Tibial nerve (tissue), 3 donors: ENCODE results near the gene PRIM2.
"Not testable (repeated sequence)": the region's sequence is repeated elsewhere in the genome, so short reads cannot be mapped to it uniquely, and the experiment has no call there.

Experiments used
- POLR2A ChIP-seq, 2 donors: fragments of 450-650 bp; IDR thresholded peaks; one replicate each; pipeline ENCODE4 v1.6.1; 2017; ENCODE audit warnings: antibody characterized with exemption in 2 of 2, mild to moderate bottlenecking in 2 of 2, moderate library complexity in 2 of 2
- TF ChIP-seq, protein P1 (sequence below), 5 experiments: fragments of 200-600 bp in 3 of 5; fragments of 450-650 bp in 2 of 5; sonication (generic) in 3 of 5; IDR thresholded peaks; one replicate each; pipeline ENCODE4 v1.5.1; 2016 to 2019; ENCODE audit warnings: antibody characterized with exemption in 5 of 5, mild to moderate bottlenecking in 3 of 5, moderate library complexity in 2 of 5

DNA sequence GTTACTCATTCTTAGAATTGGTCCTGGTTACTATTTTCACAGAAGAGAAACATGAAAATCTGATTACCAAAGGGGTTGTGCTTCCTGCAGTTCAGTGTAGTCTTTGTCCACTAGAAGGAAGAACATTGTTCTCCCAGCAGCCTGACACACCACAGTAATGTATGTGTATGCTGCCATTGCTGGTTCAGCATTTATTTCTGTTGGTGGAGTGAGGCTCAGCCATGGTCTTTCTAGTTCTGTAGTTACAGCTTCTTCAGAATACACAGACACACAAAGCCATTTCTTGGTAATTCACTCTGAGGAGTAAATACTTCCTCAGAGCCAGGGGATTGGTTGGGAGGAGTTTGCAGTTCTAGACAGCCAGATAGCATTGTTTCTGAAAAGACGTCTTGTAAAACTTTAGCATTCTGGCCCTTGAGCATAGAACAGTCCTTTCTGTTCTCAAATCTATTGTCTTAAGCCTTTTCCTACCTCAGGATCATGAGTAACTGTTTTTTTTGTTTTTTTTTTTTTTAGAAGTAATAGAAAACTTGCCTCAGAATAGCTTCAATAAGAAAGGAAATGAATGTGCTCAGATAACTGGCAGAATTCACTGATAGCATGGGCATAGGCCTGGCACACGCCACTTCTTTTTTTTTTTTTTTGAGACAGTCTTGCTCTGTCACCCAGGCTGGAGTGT, 128.5 kb downstream of the PRIM2 start:
- TF ChIP-seq, protein P1, sequence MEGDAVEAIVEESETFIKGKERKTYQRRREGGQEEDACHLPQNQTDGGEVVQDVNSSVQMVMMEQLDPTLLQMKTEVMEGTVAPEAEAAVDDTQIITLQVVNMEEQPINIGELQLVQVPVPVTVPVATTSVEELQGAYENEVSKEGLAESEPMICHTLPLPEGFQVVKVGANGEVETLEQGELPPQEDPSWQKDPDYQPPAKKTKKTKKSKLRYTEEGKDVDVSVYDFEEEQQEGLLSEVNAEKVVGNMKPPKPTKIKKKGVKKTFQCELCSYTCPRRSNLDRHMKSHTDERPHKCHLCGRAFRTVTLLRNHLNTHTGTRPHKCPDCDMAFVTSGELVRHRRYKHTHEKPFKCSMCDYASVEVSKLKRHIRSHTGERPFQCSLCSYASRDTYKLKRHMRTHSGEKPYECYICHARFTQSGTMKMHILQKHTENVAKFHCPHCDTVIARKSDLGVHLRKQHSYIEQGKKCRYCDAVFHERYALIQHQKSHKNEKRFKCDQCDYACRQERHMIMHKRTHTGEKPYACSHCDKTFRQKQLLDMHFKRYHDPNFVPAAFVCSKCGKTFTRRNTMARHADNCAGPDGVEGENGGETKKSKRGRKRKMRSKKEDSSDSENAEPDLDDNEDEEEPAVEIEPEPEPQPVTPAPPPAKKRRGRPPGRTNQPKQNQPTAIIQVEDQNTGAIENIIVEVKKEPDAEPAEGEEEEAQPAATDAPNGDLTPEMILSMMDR (IDR thresholded peaks at IDR 0.05) = not testable (repeated sequence)
- TF ChIP-seq POLR2A (IDR thresholded peaks at IDR 0.05) = not testable (repeated sequence)
